GM10266 (cell line): ENCODE measurements around the gene NDFIP1.
"Not testable (repeated sequence)": the region's sequence is repeated elsewhere in the genome, so short reads cannot be mapped to it uniquely, and the experiment has no call there.

Experiments used
- DNase-seq: peaks from one replicate; pipeline ENCODE4 v3.0.0; 2012; ENCODE audit errors: extremely low spot score
- CTCF ChIP-seq: IDR thresholded peaks from 2 replicates; pipeline ENCODE4 v1.5.1; 2012; ENCODE audit warnings: mild to moderate bottlenecking, low read depth; ENCODE audit not compliant: control insufficient read depth, insufficient read depth; ENCODE audit errors: missing control alignments

NDFIP1 gene

GRCh38 chr5:142149363-142149762 lies 40.8 kb downstream of the NDFIP1 start:
- no peak for TF ChIP-seq CTCF

GRCh38 chr5:142150431-142150830 lies 41.9 kb downstream of the NDFIP1 start:
- no peak for TF ChIP-seq CTCF
- DNase-seq, result no peak

More at GRCh38 chr5:142149363-142149762, 40.8 kb downstream of the NDFIP1 start:
- no peak for DNase-seq

DNA sequence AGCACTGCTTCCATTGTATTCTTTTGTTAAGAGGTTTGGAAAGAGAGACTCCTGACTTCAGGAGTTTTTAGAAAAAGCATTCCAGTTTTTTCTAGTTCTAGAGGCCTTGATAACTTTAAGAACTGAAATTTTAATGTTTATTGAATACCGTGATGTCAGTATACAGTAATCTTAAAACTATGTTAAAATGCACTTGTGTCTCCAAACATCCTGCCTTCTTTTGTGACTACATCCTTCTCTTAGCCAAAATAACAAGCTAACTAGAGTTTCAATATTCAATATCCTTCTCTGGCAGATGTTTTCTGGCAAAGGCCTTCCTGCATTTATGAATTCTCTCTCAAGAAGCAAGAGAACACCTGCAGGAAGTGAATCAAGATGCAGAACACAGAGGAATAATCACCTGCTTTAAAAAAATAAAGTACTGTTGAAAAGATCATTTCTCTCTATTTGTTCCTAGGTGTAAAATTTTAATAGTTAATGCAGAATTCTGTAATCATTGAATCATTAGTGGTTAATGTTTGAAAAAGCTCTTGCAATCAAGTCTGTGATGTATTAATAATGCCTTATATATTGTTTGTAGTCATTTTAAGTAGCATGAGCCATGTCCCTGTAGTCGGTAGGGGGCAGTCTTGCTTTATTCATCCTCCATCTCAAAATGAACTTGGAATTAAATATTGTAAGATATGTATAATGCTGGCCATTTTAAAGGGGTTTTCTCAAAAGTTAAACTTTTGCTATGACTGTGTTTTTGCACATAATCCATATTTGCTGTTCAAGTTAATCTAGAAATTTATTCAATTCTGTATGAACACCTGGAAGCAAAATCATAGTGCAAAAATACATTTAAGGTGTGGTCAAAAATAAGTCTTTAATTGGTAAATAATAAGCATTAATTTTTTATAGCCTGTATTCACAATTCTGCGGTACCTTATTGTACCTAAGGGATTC lies 43.1 kb downstream of the NDFIP1 start:
- peak; percentile 18 for DNase-seq
- TF ChIP-seq CTCF, result peak; percentile 75

GRCh38 chr5:142152384-142152732 lies 43.8 kb downstream of the NDFIP1 start:
- no peak for TF ChIP-seq CTCF
- DNase-seq, result no peak

DNA sequence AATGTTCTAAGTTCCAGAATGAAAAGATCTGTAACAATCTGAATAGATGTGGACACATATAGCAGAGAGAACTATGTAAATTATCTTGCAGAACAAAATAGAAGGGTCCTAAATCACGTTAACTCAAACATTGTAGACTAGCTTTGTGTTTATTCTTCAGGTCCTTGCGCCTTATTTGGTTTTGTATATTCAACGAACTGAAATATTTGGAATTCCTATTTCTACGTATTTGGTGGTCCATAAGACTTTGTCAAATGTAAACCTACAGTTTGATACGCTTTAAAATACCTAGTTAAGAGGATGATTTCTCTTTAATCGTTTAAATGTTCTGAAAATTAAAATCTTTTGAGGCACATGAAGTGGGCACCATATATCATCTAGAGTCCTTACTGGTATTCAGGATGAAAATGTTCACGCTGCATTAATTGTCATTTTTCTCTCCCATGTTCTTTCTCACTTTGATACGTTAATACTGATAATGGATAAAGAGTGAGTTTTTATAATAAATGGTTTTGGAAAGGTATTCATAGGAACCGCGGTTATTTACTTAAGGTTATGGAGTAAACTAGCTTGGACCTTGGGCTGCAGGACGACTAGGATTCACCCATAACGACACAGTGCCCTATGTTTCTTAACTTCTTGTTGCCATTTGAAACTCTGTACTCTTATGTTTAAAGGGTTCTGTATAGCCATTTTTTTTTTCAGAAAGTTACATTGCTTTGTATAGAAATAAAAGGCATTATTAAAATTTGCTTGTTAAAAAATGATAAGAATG lies 45.3 kb downstream of the NDFIP1 start:
- no peak for TF ChIP-seq CTCF

DNA sequence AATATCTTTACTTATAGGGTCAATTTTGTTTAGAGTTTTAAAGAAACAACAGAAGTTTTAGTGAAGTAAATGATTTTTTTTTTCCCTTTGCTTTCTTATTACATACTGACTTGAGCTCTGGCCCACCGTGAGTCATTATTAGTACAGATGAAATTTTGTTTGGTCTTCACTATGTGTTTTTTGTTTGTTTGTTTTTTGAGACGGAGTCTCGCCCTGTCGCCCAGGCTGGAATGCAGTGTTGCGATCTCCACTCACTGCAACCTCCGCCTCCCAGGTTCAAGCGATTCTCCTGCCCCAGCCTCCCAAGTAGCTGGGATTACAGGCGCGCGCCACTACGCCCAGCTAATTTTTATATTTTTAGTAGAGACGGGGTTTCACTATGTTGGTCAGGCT lies 45.9 kb downstream of the NDFIP1 start:
- DNase-seq, result not testable (repeated sequence)

More for the DNA sequence above, 45.3 kb downstream of the NDFIP1 start:
- DNase-seq, result no peak

GRCh38 chr5:142156839-142157463 lies 48.4 kb downstream of the NDFIP1 start:
- TF ChIP-seq CTCF, result no peak
- DNase-seq, result no peak
